T47D (cell line): Measurements from ENCODE around the gene TNFSF8.

Experiments
- DNase-seq, 2 experiments: peaks; one replicate each; pipeline versions ENCODE4 v3.0.0 to v3.0.0-alpha.2; 2011 to 2012; ENCODE audit warnings: low read depth in 1 of 2, low spot score in 1 of 2
- JUND ChIP-seq: IDR thresholded peaks from 2 replicates; pipeline ENCODE4 v1.6.1; 2012; ENCODE audit warnings: low read depth
- in situ Hi-C: cut with HindIII; loops from 2 replicates; pipeline ENCODE4 v1.10.0; 2016; ENCODE audit warnings: low sequenced_read_pairs, low pct_unique_long_range_greater_than_20kb

Gene TNFSF8

DNA sequence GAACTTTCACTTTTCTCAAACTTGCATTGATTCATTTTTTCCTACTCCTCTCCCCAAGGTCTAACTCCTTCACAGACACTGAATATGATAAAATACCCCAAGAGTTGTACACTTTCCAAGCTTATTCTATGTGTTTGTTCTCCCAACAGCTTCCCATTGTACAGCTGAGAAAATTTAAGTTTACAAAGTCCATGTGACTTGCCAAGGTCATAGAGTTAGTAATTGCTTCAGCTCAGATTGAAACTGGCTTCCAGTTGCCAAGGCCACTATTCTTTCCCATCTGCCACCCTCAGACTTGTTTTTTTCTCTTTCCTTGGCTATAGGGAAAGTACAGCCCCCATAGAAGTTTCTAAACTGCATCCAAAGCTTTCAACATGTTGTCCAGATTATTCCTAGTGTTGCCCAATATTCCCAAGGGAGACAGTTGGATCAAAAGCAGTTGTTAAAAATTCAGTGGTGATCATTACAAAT, 34.8 kb downstream of the TNFSF8 start:
- DNase-seq: no peak
- in situ Hi-C loops: no loop called here

DNA sequence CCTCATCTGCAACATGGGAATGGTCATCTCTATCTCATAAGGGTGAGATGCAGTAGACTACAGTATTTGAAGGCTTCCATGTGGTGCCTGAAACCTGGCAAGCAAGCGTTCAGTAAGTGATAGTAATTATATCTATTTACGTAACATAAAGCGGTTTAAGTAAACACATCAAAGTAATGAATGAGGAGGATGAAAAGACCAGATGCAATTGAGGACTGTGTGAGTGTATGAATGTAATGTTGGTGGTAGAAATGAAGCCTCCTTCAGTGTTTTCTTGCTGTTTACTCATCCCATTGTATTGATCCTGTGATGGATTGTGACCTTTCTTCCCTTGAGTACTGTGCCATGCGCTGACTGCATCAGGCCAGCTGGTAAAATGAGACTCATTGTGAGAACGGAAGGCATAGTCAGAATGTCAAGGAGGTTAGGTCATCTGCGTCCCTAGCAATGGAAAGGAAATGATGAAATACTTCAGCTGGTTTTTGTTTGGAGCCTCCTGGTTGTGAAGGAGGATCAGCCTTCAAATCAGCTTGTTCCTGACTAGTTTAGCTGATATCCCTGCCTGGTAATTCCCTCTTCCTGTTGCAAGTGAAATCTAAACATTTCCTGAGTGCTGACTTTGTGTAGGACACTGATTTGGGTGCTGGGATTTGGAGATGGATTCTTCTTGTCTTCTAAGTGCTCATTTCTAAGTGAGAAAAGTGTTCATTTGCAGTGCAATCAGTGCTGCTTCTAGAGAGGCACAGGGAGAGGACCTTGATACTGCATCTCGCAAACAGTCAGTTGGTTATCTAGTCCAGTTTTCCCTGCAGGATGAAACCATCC, 35.6 kb downstream of the TNFSF8 start:
- in situ Hi-C loops: no loop called here
- DNase-seq: peak in 1 of 2 experiments; percentile 15
- TF ChIP-seq JUND: no peak

More for the DNA sequence above, 34.8 kb downstream of the TNFSF8 start:
- no peak for TF ChIP-seq JUND

DNA sequence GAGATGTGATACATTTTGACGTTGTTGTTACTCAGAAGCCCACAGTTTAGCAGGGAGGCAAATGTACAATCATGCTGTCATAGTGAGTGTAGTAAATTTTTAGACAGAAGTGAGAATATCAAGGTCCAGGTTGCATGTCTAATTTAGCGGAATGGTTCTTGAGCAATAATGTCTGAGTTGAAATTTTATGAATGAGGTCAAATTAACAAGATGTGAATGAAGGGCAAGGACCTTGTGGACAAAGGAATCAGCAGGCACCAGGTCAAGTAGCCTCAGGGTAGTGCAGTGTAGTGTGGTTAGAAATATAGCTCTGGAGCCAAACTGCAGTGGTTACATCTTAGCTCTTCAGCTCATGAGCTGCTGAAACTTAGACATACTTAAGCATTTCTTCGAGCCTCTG, 36.2 kb downstream of the TNFSF8 start:
- TF ChIP-seq JUND: no peak
- no peak for DNase-seq
- in situ Hi-C loops: no loop called here

DNA sequence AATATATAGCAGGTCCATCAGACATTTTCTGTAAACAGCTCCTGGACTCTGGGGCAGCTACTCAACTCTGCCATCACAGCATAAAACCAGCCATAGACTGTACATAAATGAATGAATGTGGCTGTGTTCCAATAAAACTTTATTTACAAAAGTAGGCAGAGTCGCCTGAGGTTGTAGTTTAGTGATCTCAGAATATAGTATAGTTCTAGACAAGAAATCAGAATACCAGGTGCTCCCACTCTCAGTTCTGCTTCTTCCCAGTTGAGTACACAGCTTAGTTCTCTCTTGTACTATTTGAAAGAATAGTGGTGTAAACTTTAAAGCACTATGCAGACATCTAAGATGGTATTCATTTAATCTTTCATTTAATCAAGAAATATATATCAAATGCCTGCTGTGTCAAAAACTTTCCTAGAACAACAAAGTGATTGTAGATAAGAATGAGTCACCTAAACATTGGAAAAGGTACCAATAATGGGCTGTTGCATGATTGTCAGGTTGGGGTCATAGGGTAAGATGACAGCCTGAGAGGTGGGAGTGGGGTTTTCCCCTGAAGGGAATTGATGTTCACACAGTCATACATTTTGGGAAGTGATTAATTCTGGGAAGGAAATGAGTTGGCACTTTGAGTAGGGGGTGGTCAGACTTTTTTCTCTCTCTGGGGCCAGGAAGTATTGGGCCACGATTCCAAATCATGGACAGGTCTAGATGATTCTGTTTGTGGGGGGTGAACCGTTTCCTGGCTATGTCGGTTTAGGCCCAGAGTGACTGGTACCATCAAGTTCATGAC, 37.0 kb downstream of the TNFSF8 start:
- no peak for DNase-seq
- TF ChIP-seq JUND: no peak
- in situ Hi-C loops: no loop called here

DNA sequence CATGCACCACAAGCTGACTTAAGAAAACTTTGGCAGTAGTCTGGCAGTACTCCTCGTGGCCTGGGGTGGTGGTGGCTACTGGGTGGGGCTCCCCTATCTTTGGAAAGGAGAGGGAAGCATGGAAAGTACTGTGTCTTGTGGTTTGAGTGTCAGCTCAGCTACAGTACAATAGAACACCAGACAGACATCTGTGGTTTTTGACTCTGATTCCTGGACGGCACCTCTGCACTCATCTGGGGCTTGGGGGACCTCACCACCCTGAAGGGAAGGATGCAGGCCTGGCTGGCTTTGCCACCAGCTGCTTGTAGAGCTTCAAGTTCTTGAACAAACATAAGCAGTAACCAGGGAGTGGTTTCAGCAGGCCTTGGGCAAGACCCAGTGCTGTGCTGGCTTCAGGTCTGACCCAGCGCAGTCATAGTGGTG, 40.6 kb downstream of the TNFSF8 start:
- DNase-seq: peak in 1 of 2 experiments; percentile 70

DNA sequence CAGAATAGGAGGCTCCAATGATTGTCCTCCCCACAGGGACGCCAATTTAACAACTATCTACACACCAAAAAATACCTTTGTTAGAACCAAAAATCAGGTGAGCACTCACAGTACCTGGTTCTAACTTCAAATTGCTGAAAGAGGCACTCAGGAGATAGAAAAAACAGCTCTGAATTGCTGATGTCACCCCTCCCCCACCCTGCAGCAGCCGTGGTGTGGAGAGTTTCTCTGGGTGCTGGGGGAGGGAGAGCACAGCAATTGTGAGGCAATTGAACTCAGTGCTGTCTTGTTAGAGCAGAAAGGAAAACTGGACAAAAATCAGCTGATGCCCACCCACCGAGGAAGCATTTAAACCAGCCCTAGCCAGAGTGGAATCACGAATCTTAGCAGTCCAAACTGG, 41.8 kb downstream of the TNFSF8 start:
- TF ChIP-seq JUND: no peak
- DNase-seq: no peak
- in situ Hi-C loops: no loop called here

More for the DNA sequence above, 40.6 kb downstream of the TNFSF8 start:
- in situ Hi-C loops: no loop called here
- TF ChIP-seq JUND: no peak

DNA sequence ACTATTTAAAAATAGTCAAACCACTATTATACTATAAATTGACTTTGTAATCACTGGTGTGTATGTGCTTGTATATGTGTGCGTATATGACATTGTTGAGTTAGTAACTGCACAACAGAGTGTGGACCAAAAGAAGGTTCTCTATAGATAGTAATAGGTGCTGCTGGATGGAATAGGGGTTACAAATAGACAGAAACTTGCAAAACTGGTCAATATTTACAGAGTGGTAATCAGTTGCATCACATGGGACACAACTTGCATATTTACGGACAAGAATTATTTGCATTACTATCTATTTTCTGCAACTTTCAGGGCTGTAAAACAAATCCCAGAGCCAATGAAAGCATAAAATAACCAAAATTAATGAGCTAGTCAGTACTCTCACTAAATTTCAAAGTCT, 42.4 kb downstream of the TNFSF8 start:
- in situ Hi-C loops: no loop called here

DNA sequence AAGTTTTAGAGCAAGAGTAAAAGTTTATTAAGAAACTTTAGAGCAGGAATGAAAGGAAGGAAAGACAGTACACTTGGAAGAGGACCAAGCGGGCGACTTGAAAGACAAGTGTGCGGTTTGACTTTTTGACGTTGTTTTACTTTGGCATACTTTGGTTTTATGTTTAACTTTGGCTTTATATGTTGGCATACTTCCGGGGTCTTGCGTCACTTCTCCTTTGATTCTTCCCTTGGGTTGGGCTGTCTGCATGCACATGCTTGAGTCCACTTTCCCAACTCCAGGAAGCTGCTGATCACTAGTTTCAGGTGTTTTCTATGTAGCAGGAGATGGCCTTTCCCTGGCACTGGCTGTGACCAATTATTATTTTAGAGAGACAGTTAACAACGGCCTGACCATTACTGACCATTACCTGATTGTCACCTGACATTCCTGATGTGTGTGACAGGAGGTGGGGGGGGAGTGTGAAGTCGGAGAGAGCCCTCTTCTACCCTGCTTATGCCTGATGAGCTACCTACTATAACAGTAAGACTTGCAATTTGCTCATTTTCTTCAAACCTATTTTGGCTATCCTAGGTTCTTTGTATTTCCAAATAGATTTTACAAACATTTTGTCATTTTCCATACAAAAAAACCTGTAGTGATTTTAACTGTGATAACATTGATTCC, 45.5 kb downstream of the TNFSF8 start:
- TF ChIP-seq JUND: no peak

More for the DNA sequence above, 42.4 kb downstream of the TNFSF8 start:
- no peak for TF ChIP-seq JUND
- DNase-seq: no peak

DNA sequence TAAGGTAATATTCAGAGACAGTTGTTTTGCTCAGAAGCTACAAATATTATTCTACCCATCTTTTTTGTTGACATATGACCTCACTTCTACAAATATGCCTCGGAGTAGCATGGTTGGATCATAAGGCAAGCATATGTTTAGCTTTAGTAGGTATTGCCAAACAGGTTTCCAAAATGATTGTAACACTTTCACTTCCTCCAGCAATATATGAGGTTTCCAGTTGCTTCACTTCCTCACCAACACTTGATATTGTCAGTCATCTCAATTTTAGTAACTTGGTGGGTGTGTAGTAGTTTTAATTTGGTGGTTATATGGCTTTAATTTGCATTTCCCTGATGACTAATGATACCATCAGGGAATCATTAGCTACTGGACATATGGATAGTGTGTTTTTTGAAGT, 46.7 kb downstream of the TNFSF8 start:
- DNase-seq: peak in 1 of 2 experiments; percentile 60
- TF ChIP-seq JUND: no peak
- in situ Hi-C loops: no loop called here

More for the DNA sequence above, 45.5 kb downstream of the TNFSF8 start:
- peak in 1 of 2 experiments; percentile 92 for DNase-seq
- in situ Hi-C loops: no loop called here

DNA sequence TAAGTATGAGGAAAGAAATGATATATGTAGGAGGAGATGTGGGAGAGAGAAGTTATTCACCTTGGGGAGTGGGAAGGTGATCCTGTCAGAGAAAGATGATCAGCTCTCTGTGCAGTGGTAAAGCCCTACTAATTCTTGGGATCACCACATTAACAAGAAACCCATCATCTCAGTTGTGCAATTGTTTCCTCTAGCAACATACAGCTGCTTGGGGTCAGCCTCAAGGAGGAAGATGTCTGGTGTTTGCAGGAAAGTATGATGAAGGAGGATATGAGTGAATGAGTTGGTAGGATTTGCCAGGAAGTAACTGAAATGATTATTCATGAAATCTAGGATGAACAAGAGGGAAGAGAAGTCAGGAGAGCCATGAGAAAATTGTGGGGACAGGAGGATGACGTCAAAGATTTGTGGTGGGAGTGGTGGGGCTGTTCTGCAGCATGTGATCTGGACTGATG, 50.1 kb downstream of the TNFSF8 start:
- no peak for DNase-seq
- in situ Hi-C loops: no loop called here
- no peak for TF ChIP-seq JUND

DNA sequence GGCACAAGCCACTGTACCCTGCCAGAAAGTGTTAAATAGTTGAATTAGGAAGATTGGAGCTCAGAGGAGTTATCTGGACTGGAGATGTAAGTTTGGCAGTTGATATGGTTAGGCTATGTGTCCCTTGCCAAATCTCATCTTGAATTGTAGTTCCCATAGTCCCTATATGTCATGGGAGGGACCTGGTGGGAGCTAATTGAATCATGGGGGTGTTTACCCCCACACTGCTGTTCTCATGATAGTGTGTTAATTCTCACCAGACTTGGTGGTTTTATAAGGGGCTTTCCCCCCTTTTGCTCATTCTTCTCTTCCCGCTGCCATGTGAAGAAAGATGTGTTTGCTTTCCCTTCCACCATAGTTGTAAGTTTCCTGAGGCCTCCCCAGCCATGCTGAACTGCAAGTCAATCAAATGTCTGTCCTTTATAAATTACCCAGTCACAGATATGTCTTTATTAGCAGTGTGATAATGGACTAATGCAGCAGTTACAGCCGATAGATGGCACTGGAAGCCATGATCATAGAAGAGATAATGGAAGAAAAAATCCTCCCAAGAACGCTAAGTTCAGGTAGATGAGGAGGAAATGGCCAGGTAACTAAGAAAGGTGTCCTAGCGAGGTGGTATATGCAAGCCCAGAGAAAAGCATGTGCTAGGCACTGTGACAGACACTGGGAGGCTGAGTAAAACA, 51.4 kb downstream of the TNFSF8 start:
- DNase-seq: no peak
- in situ Hi-C loops: no loop called here
- no peak for TF ChIP-seq JUND

DNA sequence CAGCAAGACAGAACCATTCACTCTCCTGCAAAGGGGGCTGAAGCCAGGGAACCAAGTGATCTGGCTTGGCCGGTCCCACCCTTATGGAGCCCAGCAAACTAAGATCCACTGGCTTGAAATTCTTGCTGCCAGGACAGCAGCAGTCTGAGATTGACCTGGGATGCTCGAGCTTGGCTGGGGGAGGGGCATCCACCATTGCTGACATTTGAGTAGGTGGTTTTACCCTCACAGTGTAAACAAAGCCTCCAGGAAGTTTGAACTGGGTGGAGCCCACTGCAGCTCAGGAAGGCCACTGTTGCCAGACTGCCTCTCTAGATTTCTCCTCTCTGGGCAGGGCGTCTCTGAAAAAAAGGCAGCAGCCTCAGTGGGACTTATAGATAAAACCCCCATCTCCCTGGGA, 60.5 kb downstream of the TNFSF8 start:
- no peak for TF ChIP-seq JUND
- in situ Hi-C loops: no loop called here
- DNase-seq: peak in 1 of 2 experiments; percentile 56
